GM18907 (cell line): ENCODE measurements around the gene MICAL2.

ENCODE experiments used
- ATAC-seq: cut with Tn5 transposase; IDR thresholded peaks from one replicate; pipeline ENCODE4 v1.9.1; 2021; ENCODE audit warnings: mild to moderate bottlenecking, moderate library complexity; ENCODE audit not compliant: unreplicated experiment

MICAL2 gene

GRCh38 chr11:12293486-12293885, 183.1 kb downstream of the MICAL2 start:
- no peak for ATAC-seq

- ATAC-seq: no peak
Observed at GRCh38 chr11:12294613-12295012, 184.2 kb downstream of the MICAL2 start.

DNA sequence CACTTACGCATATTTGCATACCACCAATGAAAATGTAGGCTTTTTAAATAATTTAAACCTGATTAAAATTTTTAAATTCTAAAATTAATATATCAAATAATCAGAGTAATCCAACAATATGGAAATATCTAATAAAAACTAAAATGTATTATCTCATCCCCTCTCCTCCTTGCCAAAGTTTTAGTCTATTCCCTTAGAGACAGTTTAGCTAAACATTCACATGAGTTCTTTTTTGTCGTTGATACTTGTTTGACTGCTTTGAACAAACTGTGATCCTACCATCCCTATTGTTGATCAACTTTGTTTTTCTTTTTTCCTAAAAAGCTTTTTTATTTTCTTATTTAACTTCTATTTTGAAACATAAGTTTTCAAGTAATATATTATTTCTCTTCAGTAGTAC, 185.6 kb downstream of the MICAL2 start:
- no peak for ATAC-seq

- ATAC-seq: no peak
Observed at GRCh38 chr11:12298610-12299009, 188.2 kb downstream of the MICAL2 start.

GRCh38 chr11:12301379-12301778, 191.0 kb downstream of the MICAL2 start:
- ATAC-seq: no peak

DNA sequence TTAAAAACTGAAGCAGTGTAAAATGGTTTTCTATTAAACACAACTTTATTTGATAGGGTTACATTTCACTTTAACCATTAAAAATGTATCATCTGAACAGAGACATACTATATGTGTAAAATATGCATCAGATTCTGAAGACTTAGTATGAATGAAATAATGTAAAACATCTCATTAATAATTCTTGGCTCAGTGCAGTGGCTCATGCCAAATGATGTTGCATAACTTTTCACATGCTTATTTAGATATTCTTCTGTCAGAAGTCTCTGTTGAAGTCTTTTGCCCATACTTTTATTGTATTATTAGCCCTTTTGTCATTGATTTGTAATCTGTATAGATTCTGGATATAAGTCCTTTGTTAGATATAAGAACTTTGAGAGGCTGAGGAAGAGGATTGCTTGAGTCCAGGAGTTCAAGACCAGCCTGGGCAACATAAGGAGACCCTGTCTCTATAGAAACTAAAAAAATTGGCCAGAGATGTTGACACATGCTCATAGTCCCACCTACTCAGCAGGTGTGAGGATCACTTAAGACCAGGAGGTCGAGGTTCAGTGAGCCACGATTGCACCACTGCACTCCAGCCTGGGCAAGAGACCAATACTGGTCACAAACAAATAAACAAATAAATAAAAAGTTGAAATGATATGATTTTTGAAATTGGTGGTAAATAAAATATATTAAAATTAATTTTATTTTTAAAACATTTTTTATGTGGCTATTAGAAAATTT, 193.2 kb downstream of the MICAL2 start:
- ATAC-seq: no peak

- no peak for ATAC-seq
Observed at GRCh38 chr11:12306830-12307229, 196.4 kb downstream of the MICAL2 start.

- ATAC-seq: no peak
Observed at GRCh38 chr11:12312132-12312531, 201.7 kb downstream of the MICAL2 start.
